Keratinocyte (primary cell): ENCODE measurements around the gene ZNF217.

ENCODE experiments used
- EZH2 ChIP-seq: IDR thresholded peaks from one replicate; pipeline ENCODE4 v1.6.1; 2012; ENCODE audit warnings: inconsistent platforms, mild to moderate bottlenecking, low read length, moderate library complexity
- TF ChIP-seq, protein P1 (sequence below), 3 experiments: IDR thresholded peaks in 1 of 3; conservative IDR thresholded peaks in 1 of 3; optimal IDR thresholded peaks in 1 of 3; 2 replicates in 2 of 3; 3 replicates in 1 of 3; pipeline versions ENCODE3 to v1.5.1; 2011; ENCODE audit warnings: low read length in 3 of 3, mild to moderate bottlenecking in 3 of 3, moderate library complexity in 2 of 3, control low read depth in 1 of 3, inconsistent platforms in 1 of 3; ENCODE audit not compliant: insufficient read depth in 2 of 3; ENCODE audit errors: extremely low read depth in 1 of 3

DNA sequence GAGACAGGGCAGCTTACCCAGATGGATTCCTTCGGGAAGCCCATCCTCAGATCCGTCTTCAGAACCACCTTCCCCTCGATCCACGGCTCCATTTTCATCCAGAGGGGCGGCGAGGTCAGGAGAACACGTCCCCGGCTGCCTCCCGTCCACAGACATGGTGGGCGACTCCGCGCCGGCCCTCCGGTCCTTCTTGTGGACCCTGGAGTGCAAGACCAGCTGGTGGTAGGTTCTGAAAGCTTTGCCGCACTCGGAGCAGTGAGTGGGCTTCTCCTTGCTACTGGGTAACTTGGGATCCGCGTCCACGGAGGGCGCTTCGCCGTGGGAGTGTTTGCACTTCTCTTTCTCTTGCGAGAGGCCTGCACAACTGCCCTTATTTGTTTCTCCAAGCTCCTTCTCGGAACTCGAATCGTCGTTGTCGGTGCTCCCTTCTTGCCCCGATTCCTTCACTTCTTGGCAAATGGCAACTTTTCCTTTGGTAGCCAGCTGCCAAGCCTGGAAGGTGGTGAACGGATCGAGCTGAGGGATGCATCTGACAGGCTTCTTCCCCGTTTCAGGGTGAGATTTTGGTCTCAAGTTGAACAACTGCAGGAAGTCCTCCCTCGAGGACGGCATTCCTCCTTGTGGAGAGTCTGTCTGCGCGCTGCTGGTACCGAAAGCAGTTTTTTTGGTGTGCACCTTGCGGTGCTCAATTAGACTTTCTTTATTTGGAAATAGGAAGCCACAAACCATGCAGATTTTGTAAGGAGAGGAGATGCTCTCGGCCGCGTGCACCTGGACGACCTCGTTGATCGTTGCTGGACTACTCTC, 12.0 kb downstream of the ZNF217 start:
- TF ChIP-seq, protein P1, sequence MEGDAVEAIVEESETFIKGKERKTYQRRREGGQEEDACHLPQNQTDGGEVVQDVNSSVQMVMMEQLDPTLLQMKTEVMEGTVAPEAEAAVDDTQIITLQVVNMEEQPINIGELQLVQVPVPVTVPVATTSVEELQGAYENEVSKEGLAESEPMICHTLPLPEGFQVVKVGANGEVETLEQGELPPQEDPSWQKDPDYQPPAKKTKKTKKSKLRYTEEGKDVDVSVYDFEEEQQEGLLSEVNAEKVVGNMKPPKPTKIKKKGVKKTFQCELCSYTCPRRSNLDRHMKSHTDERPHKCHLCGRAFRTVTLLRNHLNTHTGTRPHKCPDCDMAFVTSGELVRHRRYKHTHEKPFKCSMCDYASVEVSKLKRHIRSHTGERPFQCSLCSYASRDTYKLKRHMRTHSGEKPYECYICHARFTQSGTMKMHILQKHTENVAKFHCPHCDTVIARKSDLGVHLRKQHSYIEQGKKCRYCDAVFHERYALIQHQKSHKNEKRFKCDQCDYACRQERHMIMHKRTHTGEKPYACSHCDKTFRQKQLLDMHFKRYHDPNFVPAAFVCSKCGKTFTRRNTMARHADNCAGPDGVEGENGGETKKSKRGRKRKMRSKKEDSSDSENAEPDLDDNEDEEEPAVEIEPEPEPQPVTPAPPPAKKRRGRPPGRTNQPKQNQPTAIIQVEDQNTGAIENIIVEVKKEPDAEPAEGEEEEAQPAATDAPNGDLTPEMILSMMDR (optimal IDR thresholded peaks at IDR 0.05 in 1 of 3, IDR thresholded peaks at IDR 0.05 in 1 of 3, conservative IDR thresholded peaks at IDR 0.05 in 1 of 3; ENCODE audit: extremely low read depth in 1 of 3, insufficient read depth in 2 of 3, low read length in 3 of 3) = no peak
- TF ChIP-seq EZH2 = no peak
